ENCODE measurements around the gene ABR.

DNA sequence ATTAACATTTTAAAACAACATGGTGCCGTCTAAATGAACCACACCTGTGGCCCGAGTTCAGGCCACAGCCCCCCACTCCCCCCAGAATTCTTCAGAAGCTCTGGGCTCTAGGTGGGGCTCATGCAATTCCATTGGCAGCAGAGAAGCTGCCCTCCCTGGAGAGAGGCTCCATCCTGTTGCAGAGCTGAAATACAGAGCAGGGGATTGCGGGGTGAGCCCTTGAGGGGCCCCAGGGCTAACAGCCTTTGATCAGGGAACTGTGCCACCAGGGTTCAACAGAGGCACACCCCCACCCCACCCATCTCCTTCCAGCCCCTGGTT is 69.3 kb downstream of the ABR start:
- TF ChIP-seq POLR2A (IDR thresholded peaks at IDR 0.05): no peak
- TF ChIP-seq, protein P1, sequence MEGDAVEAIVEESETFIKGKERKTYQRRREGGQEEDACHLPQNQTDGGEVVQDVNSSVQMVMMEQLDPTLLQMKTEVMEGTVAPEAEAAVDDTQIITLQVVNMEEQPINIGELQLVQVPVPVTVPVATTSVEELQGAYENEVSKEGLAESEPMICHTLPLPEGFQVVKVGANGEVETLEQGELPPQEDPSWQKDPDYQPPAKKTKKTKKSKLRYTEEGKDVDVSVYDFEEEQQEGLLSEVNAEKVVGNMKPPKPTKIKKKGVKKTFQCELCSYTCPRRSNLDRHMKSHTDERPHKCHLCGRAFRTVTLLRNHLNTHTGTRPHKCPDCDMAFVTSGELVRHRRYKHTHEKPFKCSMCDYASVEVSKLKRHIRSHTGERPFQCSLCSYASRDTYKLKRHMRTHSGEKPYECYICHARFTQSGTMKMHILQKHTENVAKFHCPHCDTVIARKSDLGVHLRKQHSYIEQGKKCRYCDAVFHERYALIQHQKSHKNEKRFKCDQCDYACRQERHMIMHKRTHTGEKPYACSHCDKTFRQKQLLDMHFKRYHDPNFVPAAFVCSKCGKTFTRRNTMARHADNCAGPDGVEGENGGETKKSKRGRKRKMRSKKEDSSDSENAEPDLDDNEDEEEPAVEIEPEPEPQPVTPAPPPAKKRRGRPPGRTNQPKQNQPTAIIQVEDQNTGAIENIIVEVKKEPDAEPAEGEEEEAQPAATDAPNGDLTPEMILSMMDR (IDR thresholded peaks at IDR 0.05): no peak

Data from adrenal gland (tissue), 5 donors.